NCI-H146 (cell line): ENCODE results near the gene DLST.
A peak's percentile ranks its signal among the peaks of the same experiment; 100 is the strongest.
"Not testable (repeated sequence)": the region's sequence is repeated elsewhere in the genome, so short reads cannot be mapped to it uniquely, and the experiment has no call there.

Experiments
- DNase-seq: peaks from one replicate; lab custom pipeline; 2025; lab: John Stamatoyannopoulos, UW

Gene DLST

DNA sequence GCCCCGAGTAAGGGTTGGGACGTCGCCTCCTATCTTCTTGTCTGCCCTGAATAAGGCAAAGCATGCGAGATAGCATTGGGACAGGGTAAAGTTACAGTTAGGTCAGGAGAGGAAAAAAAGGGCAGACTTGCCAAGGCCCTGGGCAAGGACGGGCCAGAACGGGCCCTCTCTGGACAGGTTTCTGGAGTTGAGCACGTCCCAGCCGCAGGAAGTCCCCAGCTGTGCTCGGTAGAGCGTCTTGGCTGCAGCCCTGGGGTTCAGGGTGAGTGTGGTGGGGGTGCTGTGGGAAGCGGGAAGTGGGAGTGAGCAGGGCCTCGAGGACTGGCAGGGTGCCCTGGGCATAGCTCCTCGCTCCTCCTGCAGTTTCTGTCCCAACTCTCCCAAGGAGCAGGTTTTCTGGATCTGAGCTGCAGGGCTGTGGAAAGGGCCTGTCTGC, 35.9 kb downstream of the DLST start:
- DNase-seq, result no peak

DNA sequence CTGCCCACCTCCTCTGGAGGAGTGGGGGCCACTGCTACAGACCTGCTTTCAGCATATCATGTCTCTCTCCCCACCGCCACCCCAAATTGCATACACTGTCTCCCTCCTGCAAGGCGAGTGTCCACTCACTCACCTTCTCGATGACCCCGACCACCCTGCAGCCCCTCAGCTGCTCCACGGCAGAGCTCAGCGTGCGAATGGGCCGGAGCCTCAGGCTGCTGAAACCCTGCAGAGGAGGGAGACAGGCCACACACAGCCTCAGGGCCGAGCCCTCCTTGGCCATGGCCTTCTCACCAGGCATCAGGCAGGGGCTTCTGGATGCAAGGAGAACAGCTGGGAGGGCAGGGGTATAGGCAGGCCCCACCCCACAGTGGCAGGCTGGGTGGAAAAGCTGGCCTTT, 36.7 kb downstream of the DLST start:
- no peak for DNase-seq

DNA sequence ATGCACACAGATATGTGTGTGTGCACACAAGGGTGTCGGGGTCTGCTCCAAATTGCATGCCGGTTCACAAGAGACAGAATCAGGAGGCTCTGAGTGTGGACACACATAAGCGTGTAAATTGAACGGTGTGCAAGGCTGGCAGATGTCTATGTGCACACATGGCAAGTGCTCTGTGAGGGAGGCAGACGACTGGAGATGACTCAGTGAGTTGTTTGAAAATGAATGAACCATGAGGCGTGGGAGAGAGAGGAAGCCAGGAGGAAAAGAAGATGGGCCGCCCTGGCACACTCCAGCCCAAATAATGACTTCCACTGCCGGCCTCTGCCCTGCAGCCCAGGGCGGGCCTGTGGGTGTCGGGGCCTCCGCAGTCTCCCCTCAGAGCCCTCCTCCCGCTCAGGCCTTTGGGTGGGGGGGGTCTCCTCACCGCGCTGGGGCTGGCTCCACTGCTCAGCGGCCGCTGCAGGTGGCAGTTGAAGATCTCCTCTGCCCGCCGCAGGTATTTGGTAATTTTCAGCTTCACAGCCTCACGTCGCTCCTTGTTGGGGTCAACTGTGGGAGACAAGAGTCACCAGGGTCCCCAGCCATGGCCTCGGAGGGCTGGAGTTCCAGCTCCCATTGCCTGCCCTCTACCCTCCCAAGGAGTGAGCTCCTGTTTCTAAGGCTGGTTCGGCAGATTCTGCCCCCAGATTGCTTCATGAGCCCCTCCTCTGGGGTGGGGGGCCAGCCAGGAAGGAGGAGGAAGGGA, 37.9 kb downstream of the DLST start:
- no peak for DNase-seq

DNA sequence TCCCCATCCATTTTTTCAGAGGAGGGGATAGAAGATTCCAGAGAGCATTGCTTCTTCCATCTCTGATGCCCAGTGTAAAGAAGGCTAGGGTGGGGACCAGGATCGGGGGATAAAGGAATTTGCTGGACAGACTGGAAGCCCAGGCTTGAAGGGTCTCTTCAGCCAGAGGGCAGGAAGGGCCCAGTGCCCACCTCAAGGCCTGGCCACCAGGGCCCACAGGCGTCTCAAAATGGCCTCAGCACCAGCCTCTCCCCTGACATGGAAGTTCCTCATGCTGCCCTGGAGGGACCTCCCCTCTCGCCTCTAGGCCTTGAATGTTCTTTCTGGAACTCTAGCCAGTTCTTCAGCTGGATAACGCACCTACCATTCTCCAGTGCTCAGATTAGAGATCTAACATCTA, 38.6 kb downstream of the DLST start:
- no peak for DNase-seq

DNA sequence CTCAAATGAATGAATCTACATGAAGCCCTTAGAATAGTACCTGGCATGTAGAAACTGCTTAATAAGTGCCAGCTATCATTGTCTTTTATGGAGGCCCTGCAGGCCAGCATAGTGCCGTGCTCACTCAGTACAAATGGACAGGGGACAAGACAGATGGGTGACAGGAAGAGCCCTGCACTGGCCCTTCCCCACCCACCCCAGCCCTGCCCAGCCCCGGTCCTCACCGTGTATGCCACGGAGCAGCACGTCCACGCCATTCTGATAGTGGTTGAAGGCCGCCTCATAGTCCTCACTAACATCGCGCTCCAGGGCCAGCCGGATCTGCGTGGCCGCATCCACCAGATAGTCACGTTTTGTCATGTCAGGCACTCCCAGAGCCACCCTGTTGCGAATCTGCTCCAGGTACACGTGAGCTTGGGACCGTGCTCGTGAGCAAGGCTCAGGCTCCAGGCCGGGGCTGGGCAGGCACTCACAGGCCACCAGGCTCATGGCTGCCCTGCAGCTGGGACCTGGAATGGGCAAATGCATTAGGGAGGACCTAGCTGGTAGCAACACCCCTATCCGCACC, 39.4 kb downstream of the DLST start:
- DNase-seq, result no peak

DNA sequence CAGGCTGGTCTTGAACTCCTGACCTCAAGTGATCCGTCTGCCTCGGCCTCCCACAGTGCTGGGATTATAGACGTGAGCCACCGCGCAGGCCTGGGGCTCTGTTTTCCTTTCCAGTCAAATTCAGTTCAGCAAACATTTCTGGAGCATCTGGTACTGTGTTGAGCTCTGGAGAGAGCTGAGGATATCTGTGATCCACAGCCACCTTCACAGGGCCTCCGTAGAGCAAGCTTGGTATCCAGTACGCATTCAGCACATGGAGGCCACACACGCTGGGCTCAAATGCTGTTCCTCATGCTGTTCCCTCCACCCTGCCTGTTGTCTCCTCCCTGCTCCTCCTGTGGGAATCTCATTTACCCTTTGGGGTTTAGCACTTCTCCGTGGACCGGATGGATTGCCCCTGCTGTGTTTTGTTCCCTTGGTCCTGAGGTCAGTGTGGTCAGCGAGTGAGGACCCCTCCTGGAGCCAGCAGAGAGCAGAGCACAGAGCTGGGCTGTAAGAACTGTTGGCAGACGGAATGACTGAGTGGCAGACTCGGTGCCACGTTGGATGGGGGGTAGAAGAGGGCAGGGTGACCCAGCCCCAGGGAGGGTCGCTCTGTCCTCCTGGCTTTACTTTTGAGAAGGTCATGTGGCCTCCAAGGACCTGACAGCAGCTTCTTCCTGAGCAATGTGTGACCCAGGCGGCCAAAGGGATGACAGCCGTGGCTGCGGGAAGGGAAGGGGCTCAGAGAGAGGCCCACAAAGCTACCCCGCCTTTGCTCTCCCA, 40.5 kb downstream of the DLST start:
- no peak for DNase-seq

DNA sequence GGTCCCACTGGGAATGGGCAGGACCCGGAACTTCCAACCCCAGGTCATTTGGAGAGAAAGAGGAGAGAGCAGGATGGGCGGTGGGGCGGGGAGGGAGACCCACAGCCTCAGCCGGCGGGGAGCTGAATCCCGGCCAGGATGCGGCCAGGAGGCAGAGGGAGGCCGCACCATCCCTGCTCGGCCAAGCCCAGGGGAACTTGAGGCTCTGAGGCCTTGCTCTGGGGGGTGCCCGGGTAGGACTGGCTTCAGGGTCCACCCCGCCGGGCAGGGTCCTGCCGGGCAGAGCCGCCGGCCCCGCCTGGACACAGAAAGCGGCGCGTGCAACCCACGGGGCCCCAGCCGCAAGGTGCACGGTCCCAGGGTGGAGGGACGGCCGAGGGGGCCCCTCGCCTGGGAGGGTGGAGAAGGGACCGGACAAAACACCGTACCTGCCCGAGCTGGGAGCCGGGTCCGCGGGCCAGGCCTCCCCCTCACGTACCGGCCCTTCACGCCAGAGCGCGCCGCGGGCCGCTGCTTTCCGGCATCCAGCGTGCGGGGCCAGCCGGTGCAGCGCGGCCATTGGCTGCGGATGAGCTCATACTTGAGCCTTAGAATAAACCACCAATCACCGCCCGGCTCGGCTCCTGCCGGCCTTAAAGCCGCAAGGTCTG, 41.2 kb downstream of the DLST start, which contains the start of gene RPS6KL1:
Gene RPS6KL1, minus strand, starts transcription at position 509 of the 650 bp plus-strand sequence. CDS start 1,719 bp downstream, outside the sequence.
- peak; percentile 86 for DNase-seq

DNA sequence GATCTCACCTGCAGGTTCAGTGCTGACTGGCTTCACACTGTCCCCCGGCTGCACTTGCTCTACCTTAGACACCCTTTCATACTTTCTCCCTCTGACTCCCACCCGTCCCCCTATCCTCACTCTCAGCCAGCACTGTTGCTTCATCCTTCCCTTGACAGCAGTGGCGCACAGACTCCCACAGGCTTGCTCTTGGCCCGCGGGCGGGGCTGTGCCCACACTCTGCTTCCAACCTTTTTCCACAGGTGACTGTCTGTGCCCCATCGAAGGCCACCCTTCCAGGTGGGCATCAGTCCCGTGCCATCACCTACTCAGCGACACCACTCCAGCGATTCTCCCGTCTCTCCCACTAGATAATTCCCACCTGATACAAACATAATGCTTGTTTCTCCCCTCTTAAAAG, 42.3 kb downstream of the DLST start:
- no peak for DNase-seq

DNA sequence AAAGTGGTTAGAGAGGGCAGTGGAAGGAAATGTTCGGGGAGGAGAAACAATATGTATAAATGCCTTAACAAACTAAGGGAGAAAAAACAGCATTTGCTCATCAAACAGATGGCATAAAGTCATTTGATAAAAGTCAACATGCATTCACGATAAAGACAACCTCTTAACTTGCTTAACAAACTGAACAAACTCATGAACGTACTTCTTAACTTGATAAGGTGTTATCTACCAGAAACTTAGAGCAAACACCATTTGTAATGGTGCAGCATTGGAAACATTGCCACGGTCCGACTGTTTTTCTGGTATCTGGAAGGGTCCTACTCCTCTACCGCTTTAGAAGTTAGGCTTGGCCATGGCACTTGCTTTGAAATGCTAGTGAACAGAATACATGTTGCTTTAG, 45.5 kb downstream of the DLST start:
- DNase-seq, result no peak

DNA sequence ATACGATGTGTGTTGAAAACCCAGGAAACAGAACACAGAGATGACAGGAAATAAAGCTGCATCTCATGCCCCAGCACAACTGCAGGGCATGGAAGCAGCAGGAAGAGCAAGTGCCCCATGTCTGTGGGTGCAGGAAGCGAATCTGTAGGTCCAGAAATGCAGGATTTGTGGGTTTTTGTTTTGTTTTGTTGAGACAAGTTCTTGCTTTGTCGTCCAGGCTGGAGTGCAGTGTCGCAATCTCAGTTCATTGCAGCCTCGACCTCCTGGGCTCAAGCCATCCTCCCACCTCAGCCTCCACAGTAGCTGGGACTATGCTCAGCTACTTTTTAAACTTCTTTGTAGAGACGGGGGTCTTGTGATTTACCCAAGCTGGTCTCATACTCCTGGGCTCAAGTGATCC, 47.5 kb downstream of the DLST start:
- no peak for DNase-seq

DNA sequence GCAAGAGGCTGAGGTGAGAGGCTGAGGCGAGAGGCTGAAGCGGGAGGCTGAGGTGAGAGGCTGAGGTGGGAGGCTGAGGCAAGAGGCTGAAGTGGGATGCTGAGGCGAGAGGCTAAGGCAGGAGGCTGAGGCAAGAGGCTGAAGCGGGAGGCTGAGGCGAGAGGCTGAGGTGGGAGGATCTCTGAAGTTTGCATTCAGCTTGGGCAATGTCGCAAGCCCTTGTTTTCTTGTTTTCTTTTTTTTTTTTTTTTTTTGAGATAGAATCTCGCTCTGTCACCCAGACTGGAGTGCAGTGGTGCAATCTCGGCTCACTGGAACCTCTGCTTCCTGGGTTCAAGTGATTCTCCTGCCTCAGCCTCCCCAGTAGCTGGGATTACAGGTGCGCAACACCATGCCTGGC, 50.0 kb downstream of the DLST start:
- DNase-seq, result not testable (repeated sequence)

DNA sequence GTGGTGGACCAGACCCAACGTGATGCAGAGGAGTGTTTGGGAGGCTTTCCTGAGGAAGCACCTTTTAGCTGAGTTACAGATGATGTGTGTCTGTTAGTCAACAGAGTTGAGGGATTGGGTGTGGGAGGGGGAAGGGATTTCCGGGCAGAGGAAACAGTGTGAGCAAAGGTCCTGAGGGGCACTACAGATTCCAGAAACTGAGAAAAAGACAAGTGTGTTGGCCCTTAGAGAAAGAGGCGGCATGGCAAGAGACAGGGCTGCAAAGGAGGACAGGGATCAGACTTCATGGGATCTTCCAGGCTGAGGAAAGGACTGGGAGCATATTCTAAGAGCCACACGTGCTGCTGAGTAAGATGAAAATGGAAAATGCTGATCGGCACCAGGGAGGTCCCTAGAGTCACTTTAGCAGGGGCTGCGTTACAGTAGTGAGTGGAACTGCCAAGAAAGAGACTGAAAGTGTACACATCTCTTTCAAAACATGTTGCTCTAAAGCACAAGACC, 50.7 kb downstream of the DLST start:
- no peak for DNase-seq

DNA sequence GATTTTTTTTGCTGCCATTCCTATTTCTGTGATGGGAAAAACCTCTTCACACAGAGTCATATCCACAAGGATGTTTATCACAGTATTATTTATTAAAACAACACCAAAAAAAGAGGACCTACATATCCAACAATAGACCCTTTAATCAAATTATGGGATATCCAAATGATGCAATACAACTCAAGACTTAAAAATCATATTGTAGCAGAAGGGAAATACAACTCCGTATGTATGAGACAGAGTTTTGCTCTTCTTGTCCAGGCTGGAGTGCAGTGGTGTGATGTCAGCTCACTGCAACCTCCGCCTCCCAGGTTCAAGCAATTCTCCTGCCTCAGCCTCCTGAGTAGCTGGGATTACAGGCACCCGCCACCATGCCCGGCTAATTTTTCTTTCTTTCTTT, 51.2 kb downstream of the DLST start:
- not testable (repeated sequence) for DNase-seq

DNA sequence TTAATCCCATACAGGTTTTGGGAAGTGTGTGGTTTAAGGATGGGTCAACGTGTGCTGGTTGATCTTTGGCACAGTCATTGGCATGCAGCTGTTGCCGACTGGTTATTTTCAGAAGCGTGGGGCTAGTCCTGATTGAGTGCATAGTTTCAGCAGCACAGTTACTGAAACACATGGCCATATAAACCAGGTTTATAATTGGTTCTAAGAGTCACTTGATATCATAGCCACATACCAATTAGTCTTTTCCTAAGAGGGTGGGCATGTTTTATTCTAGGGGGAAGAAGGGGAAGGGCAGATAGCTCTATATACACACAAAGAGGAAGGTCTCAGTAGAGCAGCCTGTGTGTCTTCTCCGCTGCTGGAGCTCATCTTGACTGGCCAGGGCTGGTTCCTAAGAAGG, 52.3 kb downstream of the DLST start:
- DNase-seq, result no peak

DNA sequence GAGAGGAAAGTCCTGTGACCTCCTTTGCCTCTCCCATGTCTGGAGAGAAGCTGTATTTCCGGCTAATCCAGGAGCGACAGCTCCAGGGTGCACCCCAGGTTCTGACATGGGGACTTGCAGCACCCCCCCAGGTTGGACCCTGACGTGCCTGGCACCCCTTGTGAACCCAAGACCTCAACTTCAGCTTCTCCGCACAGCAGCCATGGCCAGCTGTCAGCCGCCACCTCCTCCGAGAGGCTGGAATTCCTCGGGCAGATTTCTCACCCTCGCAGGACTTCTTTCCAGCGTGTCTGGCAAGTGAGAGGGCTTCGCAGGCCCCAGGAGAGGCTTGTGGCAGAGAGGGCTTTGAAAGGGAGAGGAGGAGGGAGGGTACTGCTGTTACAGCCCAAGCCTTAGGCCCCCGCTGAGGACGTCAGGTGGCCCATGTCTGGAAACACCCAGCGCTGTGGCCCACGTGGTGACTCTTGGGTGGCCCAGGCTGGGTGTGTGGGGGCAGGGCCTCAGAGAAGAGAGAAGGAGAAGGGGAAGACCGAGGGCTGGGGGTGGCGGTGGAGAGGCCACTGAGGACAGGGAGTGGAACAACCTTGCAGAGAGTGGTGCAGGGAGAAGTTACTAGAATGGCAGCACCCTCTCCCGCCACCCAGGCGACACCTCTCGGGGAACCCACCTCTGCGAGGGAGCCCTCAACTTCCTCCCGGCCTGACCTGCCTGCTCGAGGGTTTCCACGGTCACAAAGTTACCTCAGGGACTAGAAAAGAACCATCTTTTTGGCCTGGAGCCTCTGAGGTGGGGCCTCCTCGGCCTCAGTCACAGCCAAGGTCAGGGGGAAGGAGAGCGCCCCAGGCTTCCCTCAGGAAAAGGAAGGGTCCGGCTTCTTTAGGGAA, 53.0 kb downstream of the DLST start:
- DNase-seq, result no peak

DNA sequence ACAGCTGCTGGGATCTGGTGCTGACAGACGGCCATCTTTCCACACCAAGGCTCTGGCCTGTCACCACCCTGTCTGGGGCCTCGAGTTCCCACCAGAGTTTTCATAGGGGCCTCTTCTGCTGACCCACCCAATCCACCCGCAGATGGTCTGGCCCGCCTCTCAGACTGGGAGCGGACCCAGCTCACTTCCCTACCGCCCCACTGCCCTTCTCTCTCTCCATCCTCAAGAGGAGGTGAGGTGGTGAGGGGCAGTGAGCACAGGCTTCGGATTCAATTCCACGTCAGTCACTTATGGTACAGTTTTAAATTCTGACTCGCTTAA, 53.6 kb downstream of the DLST start:
- DNase-seq, result no peak

DNA sequence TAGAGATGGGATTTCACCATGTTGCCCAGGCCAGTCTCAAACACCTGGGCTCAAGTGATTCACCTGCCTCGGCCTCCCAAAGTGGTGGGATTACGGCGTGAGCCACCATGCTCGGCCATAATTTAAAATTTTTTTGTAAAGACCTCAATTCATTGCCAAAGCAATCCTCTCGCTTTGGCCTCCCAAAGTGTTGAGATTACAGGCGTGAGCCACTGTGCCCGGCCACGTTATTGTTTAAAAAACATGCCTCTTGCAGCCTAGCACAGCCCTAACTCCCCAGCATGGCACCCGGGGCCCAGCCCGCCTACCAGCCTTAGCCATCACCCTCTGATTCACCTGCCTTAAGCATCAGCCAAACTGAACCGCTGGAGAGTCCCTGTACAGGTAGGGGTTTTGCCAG, 54.4 kb downstream of the DLST start:
- DNase-seq, result no peak

DNA sequence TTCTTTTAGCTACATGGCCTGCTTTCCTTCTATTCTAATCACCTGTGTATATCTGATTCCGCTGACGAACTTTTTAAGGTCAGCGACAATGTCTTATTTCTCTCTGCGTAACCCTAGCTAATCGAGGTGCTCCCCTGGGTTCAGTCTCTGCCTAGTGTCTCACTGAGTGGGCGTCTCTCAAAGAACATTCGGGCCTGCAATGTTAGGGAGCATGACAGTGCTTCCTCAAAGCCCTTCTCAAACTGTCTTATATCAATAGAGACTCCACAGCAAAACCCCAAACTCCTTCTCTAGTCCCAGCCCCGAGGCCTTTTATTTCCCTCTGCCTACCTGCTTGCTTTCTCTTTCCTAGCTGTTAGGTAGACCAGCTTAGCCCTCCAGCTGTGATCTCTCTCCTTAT, 55.0 kb downstream of the DLST start:
- DNase-seq, result no peak

DNA sequence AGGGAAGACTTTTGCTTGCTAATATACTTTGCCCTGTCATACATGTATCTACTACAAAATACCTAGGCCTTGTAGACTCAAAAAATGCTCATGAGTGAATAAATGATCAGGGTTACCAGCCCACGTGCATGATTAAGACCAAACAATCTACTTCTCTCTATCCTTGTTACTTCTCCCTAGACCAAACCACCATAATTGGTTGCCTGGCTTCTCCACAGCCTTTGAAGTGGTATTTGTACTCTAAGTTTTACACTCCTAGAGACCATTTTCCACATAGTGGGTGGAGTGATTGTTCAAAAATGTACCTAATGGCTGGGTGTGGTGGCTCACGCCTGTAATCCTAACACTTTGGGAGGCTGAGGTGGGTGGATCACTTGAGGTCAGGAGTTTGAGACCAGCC, 55.5 kb downstream of the DLST start:
- no peak for DNase-seq

DNA sequence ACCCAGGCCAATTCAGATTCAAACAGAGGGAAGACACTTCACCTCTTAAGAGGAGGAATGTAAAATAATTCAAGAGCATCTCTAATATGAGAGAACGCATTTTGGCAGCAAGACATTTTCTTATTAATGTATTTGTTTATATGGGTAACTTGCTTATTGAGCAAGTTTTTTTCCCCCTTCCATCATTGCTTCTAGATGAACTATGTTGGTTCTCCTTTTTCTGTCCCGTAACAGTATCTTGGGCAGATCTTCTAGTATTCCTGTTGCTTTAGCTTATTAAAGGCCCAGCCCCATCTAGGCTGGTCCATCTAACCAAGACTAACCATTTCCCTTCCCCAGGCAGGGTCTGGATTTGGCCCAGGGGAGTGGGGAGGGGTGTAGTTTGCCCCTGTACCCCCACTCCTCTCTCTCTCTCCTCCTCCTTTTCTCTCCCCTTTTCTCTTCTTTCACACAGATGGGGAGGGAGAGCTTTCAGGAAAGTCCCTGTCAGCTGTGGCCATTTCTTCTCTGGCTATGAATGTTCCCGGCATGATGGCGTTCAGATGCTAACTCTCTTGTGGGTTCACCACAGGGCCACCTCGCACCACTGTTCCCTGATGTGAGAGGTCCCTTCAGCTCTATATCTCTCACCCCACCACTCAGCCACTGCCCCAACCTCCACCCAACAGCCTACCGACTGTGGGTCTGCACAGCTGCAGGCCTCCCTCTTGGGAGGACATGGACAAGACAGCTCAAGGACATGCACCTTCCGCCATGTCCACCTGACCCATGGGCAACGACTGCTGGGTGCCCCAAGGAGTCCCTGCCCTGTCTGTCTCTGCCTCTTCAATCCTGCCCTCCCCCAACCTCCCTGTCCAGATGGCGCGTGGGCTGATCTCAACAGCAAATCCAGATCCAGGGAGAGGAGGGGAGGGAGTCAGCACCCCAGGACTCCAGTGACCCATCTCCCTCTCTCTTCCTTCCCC, 57.1 kb downstream of the DLST start:
- DNase-seq, result no peak
